ENCODE data around the gene MAN1C1. TPM values are rescaled to one million over a fixed set of nuclear protein-coding genes. Genes with fewer than 3 reads are reported as not detected.

MAN1C1 gene
- total and polyA plus RNA-seq, 10 of the 15 experiments (the other 5 are each of a cell fraction or from before 2014, with no cell fraction given): 0.12 to 0.56 (median 0.22) TPM; not detected in 3

- no peak for TF ChIP-seq SUPT20H (IDR thresholded peaks at IDR 0.05; ENCODE audit: borderline replicate concordance, control insufficient read depth, low read depth, low read length)
These were observed 107.6 kb downstream of the MAN1C1 start (continued) for GRCh38 chr1:25724201-25724600.

DNA sequence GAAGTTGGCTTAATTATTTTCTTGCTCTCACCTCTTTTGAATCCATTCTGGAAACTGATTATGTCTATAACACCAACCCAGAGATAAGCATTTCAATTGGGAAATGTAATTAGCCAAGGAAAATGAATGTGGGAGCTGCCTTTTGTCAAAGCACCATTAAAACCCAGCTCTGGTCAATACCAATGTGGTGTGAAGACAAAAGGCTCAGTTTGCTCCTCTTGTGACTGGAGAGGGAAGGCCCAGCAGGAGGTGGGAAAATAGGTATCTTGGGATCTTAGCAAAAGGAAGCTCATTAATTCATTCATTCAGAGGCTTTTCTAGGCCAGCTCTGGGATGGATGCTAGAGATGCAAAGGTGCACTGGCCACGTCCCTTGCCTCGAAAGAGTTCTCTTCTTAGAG is 108.4 kb downstream of the MAN1C1 start:
- H3K9ac ChIP-seq (ENCODE audit: control insufficient read depth, insufficient read depth, low read length): no peak overlapping the region
- in situ Hi-C loops (cut with MboI): no loop called here
- H3K9me3 ChIP-seq (replicated peaks; ENCODE audit: control insufficient read depth, insufficient read depth, low read length): no peaks in the 10 kb centered on the region; the same call in 1 of the 3 replicates
- H4K20me1 ChIP-seq (ENCODE audit: control insufficient read depth, insufficient read depth): no peaks in the 10 kb centered on the region; the same call in 1 of the 2 replicates
- 0% methylated on average over 2 of the region's 2 CpGs for WGBS (ENCODE audit: insufficient coverage, insufficient replicate concordance, low lambda C conversion rate, missing lambda C conversion rate)
- TF ChIP-seq KDM1A (IDR thresholded peaks at IDR 0.05; ENCODE audit: borderline replicate concordance): no peak
- TF ChIP-seq CEBPZ (IDR thresholded peaks at IDR 0.05; ENCODE audit: low read depth, low read length): no peak
- H3K4me3 ChIP-seq: no peak overlapping the region
- ChIA-PET SMC1A (ENCODE audit: uncharacterized antibody, unreplicated experiment) (interaction anchor here (1.3 to 2.1 kb wide), 2 partner anchors 11 to 29 kb away, joined by 3 to 4 read pairs; no protein-coding TSS in a partner anchor), POLR2A (interaction anchor here (0.6 kb wide), 1 partner anchor 1111 kb away, joined by 5 read pairs; no protein-coding TSS in a partner anchor), CTCF (interaction anchor here (1.6 kb wide), 1 partner anchor 205 kb away, joined by 3 read pairs; no protein-coding TSS in a partner anchor), RAD21 (ENCODE audit: unreplicated experiment) (interaction anchor here (0.7 to 1.1 kb wide), 2 partner anchors 96 to 152 kb away, joined by 3 read pairs; no protein-coding TSS in a partner anchor)
- no peak for FAIRE-seq
- DNase-seq (ENCODE audit: low read depth, low spot score): no peak
- no TSS peak for BruUV-seq (replicated peaks)
- H3K4me1 ChIP-seq (ENCODE audit: control insufficient read depth, insufficient read depth, low read length): no peaks in the 10 kb centered on the region
- intact Hi-C loops (cut with micrococcal nuclease; ENCODE audit: unreplicated experiment): no loop called here
- H2AFZ ChIP-seq (ENCODE audit: control insufficient read depth, low read depth, low read length): no peak overlapping the region
- no peak overlapping the region for H3K4me2 ChIP-seq (ENCODE audit: control insufficient read depth, insufficient read depth)
- no peaks in the 10 kb centered on the region for H3K36me3 ChIP-seq (ENCODE audit: control insufficient read depth in 2 of 2, insufficient read depth in 2 of 2, low read length in 1 of 2)
- ATAC-seq: no peak
- H3K27me3 ChIP-seq (replicated peaks in 1 of 2; ENCODE audit: control insufficient read depth in 2 of 2, insufficient read depth in 2 of 2, low read length in 1 of 2): no peaks in the 10 kb centered on the region; a peak in 3 of 4 replicates
- no peak overlapping the region for H3K27ac ChIP-seq (ENCODE audit: control insufficient read depth, insufficient read depth)
- no peaks in the 10 kb centered on the region for H3K79me2 ChIP-seq (ENCODE audit: control insufficient read depth, insufficient read depth, low read length)

Data from GM12878 (cell line).